HG02840 (cell line): Measurements from ENCODE around the gene RCSD1.
"Not testable (repeated sequence)": the region's sequence is repeated elsewhere in the genome, so short reads cannot be mapped to it uniquely, and the experiment has no call there.

Source experiments
- ATAC-seq: cut with Tn5 transposase; IDR thresholded peaks from one replicate; pipeline ENCODE4 v1.9.1; 2021; ENCODE audit warnings: mild to moderate bottlenecking, moderate library complexity, moderate number of reproducible peaks; ENCODE audit not compliant: unreplicated experiment, low FRiP score

RCSD1 gene, protein sequence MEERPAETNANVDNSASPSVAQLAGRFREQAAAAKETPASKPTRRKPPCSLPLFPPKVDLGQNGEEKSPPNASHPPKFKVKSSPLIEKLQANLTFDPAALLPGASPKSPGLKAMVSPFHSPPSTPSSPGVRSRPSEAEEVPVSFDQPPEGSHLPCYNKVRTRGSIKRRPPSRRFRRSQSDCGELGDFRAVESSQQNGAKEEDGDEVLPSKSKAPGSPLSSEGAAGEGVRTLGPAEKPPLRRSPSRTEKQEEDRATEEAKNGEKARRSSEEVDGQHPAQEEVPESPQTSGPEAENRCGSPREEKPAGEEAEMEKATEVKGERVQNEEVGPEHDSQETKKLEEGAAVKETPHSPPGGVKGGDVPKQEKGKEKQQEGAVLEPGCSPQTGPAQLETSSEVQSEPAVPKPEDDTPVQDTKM

DNA sequence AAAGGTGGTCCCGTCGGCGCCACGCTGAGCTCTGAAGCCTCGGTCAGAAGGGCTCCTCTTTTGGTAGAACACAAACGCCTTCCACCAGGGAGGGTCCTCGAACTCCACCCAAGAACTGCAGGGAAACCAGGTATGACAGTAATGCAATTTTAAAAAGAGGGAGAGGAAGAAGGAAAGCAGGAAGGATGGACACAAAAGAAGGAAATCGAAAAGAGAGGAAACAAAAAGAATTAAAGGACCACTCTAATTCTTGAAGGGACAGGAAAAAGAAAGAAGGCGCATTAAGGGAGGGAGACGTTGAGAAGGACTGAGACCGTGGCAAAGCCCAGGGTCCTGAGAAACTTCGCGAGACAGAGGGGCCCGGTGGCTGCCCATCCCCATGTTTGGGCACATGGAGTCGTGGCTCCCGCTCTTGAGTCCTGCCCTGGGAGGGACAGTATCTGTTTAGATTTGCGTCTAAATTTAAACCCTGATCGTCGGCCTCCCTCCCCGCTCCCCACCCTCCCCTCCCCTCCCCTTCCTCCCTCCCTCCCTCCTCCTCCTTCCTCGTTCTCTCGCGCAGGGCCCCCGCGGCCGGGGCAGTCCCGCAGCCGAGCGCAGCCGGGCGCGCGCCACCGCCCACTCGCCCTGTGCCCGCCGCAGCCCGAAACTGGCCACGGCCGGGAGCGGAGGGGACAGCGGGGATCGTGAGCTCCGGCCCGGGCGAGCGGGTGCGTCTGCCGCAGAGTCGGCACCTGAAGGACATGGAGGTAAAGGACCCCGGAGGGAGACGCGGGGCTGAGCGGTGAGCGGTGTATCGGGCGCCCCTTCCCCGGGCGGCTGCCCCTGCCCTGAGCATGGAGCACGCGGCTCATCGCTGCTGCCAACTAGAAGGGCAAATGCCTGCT is at the start of gene RCSD1:
Gene RCSD1, plus strand, starts transcription at position 552 of the 887 bp plus-strand sequence. Its CDS starts 192 bp downstream, at position 744.
- no peak for ATAC-seq

DNA sequence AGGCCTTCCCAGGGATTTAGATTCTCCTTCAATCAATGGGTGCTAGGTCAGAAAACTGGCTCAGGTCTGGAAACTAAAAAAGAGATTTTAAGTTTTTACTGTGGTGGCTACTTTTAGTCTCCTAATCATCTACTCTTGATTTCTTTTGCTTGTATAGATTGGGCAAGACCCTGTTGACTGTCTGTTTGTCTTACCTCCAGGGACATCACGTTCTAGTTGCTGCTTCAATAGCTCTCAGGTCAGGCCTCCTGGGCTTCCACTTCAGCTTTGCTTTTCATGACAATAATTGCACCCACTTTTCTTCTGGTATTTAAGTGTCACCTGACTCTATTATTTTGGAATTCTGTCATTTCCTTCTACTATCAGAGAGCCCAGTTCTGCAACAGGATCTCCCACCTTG is 48.0 kb upstream of the RCSD1 start:
- no peak for ATAC-seq

DNA sequence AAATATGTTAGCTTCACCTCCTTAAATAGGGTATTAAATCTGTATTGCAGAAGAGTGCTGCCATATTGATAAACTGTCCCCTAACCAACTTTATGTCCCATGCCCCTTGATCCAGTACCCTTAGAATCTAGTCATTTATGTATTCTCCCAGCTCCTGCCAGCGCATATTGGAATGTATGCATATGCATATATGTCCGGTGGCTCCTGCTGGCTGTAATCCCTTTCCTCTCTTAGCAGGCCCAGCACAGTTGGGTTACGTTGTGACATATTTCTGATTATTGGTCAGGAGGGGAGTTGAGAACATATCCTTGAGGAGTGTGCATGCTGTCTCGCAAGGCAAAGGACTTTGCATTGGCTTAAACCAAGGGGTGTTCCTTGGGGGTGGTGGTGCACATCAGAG is 47.3 kb upstream of the RCSD1 start:
- no peak for ATAC-seq

DNA sequence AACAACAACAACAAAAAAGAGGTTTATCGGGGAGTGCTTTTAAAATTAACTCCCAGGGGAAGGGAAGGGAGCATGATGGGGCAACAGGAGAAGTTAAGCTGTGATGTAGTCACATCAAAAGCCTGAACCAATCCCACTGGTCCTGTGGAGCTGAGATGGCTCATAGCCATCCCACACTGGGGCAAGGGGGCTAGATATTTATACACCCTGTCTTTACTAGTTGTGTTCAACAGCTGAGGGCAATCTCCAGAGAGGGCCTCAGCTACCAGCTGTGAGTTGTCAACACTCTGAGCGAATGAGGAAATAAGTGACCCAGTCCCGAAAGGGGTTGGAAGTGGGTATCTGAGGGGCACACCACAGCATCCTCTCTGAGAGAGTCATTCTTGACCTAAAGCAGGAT is 45.5 kb upstream of the RCSD1 start:
- no peak for ATAC-seq

DNA sequence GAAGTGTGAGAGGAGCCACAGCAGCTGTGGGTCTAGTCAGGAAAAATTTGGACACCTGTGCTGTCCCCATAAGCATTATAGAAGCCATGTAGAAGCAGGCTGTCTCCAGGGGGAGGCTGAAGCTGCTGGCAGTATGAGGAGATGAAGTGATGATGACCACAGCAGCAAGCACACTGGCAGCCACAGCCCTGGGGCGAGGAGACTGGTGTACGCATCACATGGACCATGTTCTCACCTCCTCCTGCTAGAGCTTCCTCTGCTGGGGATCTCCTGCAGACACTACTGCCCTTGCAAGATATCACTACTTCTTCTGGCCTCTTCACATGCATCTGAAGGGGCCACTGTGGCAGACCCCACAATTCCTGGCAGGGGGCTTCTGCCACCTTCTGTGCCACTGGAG is 42.7 kb upstream of the RCSD1 start:
- ATAC-seq: no peak

DNA sequence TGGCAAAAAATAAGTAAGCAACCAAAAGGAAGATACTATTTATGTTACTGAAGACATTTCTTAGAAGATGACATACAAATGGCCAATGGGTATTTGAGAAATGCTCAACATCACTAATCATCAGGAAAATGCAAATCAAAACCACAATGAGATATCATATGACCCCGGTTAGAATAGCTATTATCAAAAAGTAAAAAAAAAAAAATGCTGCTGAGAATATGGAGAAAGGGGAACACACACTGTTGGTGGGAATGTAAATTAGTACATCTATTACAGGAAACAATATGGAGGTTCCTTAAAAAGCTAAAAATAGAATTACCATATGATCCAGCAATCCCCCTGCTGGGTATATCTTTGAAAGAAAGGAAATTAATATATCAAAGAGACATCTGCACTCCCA is 42.2 kb upstream of the RCSD1 start:
- no peak for ATAC-seq

DNA sequence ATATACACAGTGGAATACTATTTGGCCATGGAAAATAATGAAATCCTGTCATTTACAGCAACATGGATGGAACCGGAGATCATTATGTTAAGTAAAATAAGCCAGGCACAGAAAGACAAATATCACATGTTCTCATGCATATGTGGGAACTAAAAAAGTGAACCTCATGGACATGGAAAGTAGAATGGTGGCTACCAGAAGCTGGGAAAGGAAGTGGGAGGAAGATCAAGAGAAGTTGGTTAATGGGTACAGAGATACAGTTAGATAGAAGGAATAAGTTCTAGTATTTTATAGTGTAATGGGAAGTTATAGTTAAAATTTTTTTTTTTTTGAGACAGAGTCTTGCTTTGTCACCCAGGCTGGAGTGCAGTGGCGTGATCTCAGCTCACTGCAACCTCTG is 41.7 kb upstream of the RCSD1 start:
- no peak for ATAC-seq

DNA sequence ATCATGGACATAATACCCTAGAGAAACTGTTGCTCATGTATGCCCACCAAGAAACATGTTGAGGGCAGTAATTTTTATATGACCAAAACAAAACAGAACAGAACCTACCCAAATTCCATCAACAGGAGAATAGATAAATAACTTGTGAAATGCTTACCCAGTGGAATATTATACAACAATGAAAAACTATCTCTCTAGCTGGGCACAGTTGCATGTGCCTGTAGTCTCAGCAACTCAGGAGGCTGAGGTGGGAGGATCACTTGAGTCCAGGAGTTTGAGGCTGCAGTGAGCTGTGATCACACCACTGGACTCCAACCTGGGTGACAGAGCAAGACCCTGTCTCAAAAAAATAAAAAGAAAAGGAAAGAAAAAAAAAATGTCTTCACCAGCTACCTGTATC is 37.6 kb upstream of the RCSD1 start:
- ATAC-seq: no peak

DNA sequence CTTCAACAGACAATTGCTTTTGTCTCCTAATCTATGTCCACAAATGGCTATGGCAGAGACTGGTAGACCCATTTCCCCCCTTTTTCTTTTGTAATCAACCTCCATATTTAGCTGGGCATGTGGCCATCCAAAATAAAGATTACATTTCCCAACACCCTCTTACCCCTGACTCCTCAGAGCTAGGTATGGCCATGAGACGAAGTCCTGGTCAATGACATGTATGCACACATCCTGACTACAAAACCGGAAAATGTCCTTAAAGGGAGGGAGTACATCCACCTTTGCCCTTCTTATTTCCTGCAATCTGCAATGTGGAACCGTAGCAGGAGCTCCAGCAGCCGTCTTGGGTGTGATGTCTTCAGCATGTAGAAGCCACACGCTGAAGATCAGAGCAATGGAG is 36.2 kb upstream of the RCSD1 start:
- no peak for ATAC-seq

DNA sequence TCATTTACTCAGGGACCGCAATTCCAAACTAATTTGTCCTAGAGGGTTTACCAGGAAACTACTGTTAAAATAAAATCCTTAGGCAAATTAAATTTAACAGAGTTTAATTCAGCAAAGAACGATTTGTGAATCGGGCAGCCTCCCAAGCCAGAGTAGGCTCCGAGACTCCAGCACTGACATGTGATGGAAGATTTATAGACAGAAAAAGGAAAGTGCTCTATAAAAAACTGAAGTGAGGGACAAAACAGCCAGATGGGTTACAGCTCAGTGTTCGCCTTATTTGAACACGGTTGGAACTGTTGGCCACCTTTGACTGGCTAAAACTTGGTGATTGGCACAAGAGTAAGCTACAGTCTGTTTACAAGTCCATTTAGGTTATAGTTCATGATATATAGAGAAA is 35.2 kb upstream of the RCSD1 start:
- no peak for ATAC-seq

DNA sequence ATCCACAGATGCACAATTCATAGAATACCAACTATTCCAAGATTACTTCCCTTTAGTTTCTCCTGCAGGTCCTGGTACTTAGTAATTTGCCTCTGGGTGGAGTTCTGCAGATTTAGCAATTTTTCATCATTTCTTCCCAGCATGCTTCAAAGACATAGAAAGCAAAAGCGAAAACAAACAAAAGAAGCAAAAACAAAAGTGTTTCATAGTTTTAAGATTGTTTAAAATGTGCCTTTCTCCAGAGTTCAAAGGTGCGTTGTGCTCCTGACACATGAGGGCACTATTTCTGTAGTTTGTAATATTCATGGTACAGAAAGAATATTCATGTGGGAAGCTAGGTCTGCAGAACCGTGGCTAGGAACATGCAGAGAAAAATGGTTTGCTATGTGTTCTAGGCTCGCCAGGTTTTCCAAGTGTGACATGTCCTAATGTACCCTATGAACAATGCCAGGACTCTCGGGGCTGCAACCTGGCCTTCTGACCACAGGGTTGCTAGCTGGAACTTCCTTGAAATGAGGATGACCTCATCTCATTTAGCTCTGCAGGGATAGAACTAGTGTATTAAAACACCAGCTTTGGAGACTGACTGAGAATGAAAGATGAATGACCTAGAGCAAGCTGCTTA is 30.0 kb upstream of the RCSD1 start:
- peak; percentile 70 for ATAC-seq

DNA sequence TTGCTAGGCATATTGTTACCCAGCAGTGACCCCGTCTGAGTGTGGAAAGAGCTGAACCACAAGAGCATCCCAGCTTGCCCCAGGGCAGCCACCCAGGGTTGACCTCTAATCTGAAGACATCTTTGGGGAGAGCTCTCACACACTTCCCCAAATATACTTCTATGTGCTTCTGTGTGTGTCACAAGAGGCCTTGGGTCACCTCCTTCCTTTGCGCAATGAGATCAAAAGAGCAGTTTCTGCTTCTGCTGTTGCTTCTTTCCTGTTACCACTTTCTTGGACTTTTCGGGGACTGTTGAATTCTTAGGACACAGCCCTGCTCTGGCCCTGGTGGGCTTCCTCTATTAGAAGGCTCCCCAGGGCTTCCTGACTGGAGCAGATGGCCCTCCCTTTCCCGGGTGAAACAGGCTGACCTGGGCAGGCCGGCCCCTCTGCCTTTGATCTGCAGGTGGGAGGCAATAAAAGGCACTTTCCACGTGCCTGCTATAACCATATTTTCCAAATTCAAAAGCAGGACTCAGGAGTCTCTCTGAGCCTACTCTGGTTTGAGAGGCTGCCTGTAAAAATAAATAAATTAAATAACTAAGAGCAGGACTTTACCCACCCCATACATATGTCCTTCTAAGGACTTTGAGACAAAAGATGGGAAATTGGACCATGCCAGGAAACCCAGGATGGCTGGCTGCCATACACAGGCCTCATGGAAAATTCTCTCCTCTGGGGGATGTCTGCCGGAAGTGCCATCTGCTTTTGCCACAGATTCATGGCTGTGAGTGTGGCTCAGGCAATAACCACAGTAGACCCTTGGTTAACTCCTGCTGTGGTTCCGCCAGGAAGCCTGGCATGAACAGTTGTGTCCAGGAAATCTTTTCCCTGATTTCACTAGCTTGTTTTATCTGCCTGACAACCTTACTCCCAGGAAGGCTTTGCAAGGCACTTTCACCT is 28.3 kb upstream of the RCSD1 start:
- no peak for ATAC-seq

DNA sequence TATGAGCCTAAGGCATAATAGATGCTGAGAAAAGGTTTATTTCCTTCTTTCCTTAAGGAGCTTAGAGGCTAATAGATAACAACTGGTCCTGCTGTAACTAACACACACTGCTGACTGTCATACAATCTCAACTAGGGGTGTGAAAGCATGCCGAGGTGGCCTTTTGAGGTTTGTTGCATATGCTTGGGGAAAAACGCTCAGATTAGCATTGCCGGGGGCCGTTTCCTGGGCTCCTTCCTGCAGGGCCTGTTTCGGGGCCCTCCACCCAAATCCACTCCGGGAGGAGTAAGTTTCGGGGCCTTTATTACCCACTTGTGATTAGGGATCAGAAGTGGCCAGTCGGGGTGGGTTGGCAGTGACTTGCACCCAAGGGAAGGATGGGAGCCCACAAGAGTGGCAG is 27.2 kb upstream of the RCSD1 start:
- no peak for ATAC-seq

DNA sequence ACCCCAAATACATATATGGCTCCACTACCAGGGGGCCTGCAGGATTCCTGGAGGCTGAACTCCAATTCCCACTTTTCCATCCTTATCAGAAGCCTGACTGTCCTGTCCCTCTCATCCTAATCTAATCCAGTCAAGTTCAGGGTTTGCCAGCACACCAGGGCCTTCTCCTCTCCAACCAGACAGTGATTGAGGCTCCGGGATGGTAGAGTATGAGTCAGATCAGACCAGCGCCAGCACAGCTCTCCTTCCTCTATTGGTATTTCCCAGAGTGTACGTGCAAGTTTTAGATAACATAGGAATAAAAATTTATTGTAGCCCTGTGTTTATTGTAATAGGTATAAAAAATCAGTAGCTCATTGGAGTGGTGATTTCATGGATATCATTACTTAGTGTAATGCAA is 24.5 kb upstream of the RCSD1 start:
- ATAC-seq: no peak

DNA sequence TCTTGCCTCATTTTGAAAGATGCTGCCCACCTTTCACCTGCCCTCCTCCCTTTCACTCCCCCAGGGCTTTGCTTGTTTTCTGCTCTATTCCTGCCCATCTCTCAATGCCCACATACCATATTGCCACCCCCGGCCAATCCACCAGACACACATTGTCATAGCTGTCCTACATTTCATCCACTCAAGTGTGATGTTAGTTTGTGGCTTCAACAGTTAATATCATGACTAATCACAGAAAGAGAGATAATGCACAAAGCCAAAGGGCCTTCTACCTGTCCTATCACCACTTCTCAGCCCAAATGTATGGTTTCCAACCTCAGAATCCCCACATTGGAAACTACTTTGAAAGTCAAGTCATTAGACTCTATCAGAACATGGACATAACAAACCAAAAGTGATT is 18.0 kb upstream of the RCSD1 start:
- ATAC-seq: no peak

DNA sequence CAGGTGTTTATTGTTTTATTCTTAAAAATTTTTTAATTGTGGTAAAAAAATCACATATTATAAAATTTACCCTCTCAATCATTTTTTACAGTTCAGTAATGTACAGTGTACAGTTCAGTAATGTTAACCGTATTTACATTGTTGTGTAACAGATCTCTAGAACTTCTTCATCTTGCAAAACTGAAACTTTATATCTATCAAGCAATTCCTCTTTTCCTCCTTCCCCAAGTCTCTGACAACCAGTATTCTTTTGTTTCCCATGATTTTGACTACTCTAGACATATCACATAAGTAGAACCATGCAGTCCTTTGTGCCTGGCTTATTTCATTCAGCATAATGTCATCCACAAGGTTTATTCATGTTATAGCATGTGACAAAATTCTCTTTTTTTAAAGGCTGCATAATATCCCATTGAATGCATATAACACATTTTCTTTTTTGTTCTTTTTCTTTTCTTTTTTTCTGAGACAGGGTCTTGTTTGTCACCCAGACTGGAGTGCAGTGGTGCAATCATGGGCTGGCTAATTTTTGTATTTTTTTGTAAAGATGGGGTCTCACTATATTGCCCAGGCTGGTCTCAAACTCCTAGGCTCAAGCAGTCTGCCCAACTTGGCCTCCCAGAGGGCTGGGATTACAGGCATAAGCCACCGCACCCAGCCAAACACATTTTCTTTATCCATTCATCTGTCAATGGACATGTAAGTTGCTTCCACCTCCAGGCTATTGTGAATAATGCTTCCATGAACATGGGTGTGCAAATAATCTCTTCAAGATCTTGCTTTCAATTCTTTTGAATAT is 17.2 kb upstream of the RCSD1 start:
- no peak for ATAC-seq

DNA sequence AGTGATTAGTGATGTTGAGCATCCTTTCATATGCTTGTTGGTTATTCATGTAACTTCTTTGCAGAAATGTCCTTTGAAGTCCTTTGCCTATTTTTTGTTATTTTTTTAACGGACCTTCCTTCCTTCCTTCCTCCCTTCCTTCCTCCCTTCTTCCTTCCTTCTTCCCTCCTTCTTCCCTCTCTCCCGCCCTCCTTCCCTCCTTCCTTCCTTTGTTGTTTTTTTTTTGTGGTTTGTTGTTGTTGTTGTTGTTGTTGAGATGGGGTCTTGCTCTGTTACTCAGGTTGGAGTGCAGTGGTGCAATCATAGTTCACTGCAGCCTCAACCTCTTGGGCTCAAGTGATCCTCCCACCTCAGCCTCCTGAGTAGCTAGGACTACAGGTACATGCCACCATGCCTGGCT is 16.0 kb upstream of the RCSD1 start:
- not testable (repeated sequence) for ATAC-seq

DNA sequence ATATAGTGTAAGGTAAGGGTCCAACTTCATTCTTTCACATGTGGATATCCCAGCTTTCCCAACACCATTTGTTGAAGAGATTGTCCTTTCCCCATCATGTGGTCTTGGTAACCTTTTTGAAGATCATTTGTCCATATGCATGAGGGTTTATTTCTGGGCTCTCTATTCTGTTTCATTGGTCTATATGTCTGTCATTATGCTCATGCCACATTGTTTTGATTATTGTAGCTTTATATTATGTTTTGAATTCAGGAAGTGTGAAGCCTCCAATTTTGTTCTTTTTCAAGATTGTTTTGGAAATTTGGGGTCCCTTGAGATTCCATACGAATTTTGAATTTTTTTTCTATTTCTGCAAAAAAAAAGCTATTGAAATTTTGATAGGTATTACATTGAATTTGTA is 15.2 kb upstream of the RCSD1 start:
- ATAC-seq: no peak

DNA sequence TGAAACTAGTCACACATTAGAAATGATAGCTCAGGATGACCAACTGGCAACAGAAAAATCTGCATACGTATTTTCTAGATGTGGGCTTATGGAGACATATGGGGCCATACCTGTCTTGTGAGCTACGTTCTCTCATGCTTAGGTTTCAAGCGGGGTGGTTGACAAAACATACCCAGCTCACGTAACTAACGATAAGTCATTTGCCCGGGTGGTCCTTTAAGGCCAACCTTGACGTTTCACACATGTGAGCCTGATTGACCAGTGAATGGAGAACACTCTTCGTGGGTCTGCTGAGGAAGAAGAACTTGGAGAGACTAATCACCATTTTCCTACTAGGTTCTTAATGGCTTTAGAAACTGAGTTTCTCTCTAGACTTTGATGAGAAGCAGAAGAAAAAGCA is 13.5 kb upstream of the RCSD1 start:
- no peak for ATAC-seq
